HG03025 (cell line): ENCODE data around the gene HSPB3.
"Not testable (repeated sequence)": the region's sequence is repeated elsewhere in the genome, so short reads cannot be mapped to it uniquely, and the experiment has no call there.

ENCODE experiments used
- ATAC-seq: cut with Tn5 transposase; IDR thresholded peaks from one replicate; pipeline ENCODE4 v1.9.1; 2021; ENCODE audit warnings: mild to moderate bottlenecking, moderate library complexity; ENCODE audit not compliant: unreplicated experiment, low FRiP score

HSPB3 gene

DNA sequence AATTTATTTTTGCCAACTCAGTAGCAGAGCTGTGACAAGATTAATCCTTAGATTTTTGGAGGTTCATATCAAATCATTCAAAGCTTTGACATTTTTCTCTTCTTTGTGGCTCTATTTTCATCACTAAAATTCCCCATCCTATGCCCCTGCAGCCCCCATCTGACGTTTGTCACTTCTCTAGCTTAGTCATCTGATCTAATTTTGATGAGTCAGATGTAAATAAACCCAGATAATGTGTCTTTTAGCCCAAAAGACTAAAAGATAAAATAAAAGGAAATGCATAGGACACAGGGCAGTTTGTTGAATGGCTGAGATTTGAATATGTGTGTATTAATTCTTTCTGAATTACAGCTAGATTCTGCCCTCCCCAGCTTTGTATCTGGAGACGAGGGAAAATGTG is 897 bp upstream of the HSPB3 start:
- no peak for ATAC-seq

GRCh38 chr5:54457094-54457862 is 1.8 kb downstream of the HSPB3 start:
- no peak for ATAC-seq

- no peak for ATAC-seq
Measured at GRCh38 chr5:54458221-54458620, 2.7 kb downstream of the HSPB3 start.

DNA sequence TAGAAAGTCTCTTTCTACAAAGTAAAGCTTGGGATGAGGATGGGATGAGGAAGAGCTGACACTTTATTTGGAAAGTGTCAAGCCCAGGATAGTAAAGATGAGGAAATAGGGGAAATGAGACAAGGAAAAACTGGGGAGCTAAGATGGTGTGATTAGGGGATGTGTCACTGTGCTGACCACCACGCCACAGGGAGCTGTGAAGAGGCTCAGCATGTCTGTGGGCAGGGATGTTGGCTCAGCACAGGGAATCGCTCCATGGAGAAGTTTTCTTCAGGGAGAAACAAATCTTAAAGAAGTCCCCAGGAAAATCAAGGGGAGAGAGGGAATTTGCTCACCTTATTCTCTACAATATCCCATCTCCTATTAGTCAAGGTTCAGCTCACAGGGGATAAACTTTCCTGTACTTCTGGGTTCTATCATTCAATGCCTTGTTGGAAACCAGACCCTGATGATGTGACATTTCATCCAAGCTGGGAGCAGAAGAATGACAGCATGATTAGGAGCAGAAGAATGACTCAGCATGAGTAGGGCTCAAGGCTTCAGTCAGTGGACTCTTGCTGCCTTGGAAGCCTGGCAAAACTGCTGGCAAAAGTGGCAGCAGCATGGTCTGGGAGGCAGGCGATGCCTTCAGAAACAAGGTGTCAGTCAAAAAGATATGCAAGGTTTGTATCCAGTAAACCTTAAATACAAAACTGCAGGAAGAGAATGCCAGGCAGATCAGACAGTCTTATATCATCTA is 4.9 kb downstream of the HSPB3 start:
- ATAC-seq = no peak

- no peak for ATAC-seq
Measured at GRCh38 chr5:54462281-54462680, 6.8 kb downstream of the HSPB3 start.

DNA sequence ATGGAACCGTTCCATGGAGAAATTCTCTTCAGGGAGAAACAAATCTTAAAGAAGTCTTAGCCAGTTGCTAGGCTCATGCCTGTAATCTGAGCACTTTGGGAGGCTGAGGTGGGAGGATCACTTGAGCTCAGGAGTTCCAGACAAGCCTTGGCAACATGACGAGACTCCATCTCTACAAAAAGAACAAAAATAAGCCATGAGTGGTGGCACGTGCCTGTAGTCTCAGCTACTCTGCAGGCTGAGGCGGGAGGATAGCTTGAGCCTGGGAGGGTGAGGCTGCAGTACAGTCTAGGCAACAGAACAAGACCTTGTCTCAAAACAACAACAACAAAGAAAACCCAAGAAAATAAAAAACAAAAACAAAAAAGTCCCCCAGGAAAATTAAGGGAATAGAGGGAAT is 8.2 kb downstream of the HSPB3 start:
- no peak for ATAC-seq

DNA sequence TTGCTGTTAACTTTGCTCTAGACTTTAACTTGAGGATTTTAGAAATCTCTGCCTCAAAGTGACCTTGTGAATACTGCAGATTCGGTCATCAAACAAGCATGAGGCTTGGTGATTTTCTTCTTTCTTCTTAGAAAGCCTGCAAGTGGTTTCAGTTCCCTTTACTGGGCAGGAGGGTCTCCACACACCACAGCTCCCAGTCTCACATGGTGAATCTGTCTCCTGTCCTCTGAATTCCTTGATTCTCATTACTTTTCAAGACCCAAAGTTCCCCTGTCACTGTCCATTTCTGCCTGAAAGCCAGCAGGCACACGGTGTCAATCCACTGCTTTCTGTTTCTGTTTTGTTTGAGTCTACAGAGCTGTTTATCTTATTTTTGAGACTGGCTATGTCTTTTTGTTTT is 14.1 kb downstream of the HSPB3 start:
- ATAC-seq = peak; percentile 85

DNA sequence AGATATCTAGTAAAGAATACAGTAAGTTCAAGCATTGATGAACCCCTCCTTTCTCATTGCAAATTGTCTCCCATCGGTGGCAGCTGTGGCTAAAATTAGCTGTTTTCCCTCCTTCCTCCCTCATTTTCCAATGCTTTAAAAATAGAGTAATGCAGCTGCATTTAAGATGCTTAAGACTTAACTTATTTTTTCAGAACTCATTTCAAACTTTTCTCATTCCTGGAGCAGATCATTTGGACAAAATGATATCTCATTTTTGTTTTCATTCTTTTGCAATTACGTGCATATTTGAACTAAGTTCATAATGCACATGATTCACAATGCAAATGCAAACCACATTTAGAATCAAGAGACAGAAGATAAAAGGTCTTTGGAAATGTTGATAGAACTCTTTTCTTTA is 14.6 kb downstream of the HSPB3 start:
- no peak for ATAC-seq

- ATAC-seq = no peak
Measured at GRCh38 chr5:54470677-54471076, 15.2 kb downstream of the HSPB3 start.

- ATAC-seq = no peak
Measured at GRCh38 chr5:54471398-54471797, 15.9 kb downstream of the HSPB3 start.

GRCh38 chr5:54476682-54477081 is 21.2 kb downstream of the HSPB3 start:
- no peak for ATAC-seq

DNA sequence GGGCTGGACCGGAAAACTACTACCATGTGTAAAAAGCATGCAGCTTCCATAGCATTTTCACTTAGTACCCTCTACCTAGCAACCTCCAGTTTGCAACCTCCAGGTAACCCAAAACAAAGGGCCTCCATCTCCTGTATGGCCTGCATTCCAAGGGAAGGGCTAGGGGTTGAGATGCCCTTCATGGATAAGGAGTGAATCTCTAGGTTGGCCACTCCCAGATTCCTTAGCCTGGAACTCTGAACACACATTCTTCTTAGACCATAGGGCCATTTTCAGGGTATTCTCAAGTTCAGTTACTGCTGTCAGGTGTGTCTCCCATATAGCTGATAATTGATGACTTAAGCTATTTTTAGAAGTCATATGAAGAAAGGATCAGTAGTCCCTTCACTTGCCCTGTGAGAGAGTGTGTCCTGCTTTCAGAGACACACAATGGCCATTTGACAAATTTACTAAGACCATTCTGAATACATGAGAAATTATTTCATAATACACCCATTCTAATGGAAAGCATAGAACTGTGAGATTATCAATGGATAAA is 22.5 kb downstream of the HSPB3 start:
- no peak for ATAC-seq

DNA sequence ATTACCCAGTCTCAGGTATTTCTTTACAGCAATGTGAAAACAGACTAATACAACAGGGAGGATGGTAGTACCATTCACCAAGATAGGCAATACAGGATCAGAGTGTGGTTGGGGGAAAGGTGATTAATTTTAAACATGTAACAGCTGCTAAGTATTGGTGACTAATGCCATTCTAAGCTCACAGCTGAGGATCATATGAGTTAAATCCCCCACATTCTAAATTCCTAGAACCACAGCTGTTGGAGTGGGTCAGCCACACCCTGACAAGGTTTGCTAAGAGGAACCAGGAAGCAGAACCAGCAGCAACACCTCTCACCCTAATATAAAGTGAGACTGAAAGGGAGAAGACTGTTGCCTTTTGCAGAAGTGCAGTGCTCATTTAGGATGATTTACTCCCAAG is 24.8 kb downstream of the HSPB3 start:
- no peak for ATAC-seq

- ATAC-seq = no peak
Measured at GRCh38 chr5:54484219-54484894, 28.9 kb downstream of the HSPB3 start.

- not testable (repeated sequence) for ATAC-seq
Measured at GRCh38 chr5:54485659-54486058, 30.2 kb downstream of the HSPB3 start.

DNA sequence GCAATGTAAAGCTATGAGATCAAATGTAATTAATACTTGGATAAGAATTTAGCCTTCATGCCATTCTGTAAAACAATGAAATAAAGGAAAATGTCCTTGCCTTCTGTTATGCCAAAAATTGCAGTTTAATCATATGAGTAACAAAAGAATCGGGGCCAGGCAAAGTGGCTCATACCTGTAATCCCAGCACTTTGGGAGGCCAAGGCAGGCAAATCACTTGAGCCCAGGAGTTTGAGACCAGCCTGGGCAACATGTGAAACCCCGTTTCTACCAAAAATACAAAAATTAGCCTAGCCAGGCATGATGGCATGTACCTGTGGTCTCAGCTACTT is 34.1 kb downstream of the HSPB3 start:
- not testable (repeated sequence) for ATAC-seq

DNA sequence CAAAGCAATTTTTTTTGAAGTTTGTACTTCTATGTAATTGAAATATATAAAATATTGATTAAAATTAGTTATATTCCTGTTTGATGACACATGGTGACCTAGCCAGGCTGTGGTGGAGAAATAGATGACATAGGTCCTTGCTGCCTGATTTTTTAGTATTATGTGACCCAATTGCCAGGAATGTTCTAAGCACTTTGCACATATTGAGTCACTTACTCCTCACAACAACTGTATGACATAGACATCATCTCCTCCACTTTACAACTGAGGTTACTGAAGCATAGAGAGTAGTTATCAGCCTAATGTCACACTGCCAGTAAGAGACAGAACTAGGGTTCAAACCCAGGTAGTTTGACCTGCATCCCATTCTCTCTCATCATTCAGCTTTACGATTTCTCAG is 35.8 kb downstream of the HSPB3 start:
- no peak for ATAC-seq

DNA sequence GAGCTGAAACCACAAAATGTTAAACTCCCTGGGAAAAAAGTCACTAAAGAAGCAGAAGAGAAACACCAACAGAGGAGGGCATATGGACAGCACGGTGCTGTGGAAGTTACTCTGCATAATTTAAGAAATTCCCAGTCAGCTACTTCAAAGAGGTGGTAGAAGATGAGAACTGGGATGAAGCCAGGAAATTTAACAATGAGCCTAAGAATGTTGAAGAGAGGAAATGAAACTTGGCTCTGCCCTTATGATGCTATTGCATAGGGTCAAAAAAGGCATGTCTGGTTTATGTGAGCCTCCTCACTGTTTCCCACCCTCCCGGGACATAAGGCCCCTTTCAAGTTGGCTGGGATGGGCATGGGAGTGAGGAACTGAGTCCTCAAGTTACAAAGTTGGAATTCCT is 36.7 kb downstream of the HSPB3 start:
- ATAC-seq = no peak

- no peak for ATAC-seq
Measured at GRCh38 chr5:54495027-54495426, 39.5 kb downstream of the HSPB3 start.
